Adrenal gland (tissue), 12 donors: ENCODE measurements around the gene MCF2L. TPM values are rescaled to one million over a fixed set of nuclear protein-coding genes. Genes with fewer than 3 reads are reported as not detected.

ENCODE experiments used
- DNase-seq, 7 donors: peaks; one replicate each; pipeline ENCODE4 v3.0.0-alpha.2; 2019 to 2020
- H3K27ac ChIP-seq, 5 donors: fragments of 200-600 bp; sonication (generic) in 4 of 5; 1 replicate in 3 of 5; 2 replicates in 2 of 5; pipeline versions ENCODE4 v1.5.1 to v1.8.0; 2016 to 2020; ENCODE audit warnings: mild to moderate bottlenecking in 1 of 5
- H3K27me3 ChIP-seq: fragments of 200-600 bp; 2 replicates; pipeline ENCODE4 v1.8.0; 2021
- H3K36me3 ChIP-seq, 2 donors: fragments of 200-600 bp; replicated peaks in 1 of 2; 1 replicate in 1 of 2; 2 replicates in 1 of 2; pipeline versions ENCODE4 v1.5.1 to v1.8.0; 2018 to 2022
- H3K4me1 ChIP-seq, 2 donors: fragments of 200-600 bp; replicated peaks in 1 of 2; 1 replicate in 1 of 2; 2 replicates in 1 of 2; pipeline versions ENCODE4 v1.5.1 to v1.8.0; 2018 to 2021
- H3K4me3 ChIP-seq, 4 donors: fragments of 200-600 bp; sonication (generic) in 3 of 4; one replicate each; pipeline ENCODE4 v1.5.1; 2016 to 2018
- H3K9me3 ChIP-seq, 3 donors: fragments of 200-600 bp; sonication (generic) in 1 of 3; replicated peaks in 1 of 3; 1 replicate in 2 of 3; 2 replicates in 1 of 3; pipeline versions ENCODE4 v1.5.1 to v1.8.0; 2016 to 2021
- POLR2A ChIP-seq, 2 donors: fragments of 450-650 bp; IDR thresholded peaks; one replicate each; pipeline ENCODE4 v1.6.1; 2017; ENCODE audit warnings: antibody characterized with exemption in 2 of 2, mild to moderate bottlenecking in 2 of 2, moderate library complexity in 1 of 2
- WGBS, 4 donors: extraction: QIAGEN DNeasy Blood & Tissue Kit in 2 of 4; methylation state at CpG; one replicate each; pipeline versions ENCODE4 v1.1.5 to v1.1.7; 2013 to 2017; 5-methylcytosine and 5-hydroxymethylcytosine counted together
- intact Hi-C, 2 donors: fragments of 100-400 bp; cut with DNase I; formaldehyde crosslinking; loops; one replicate each; pipeline versions ENCODE4 v1.14.1 to v1.15.0; 2022 to 2023
- polyA plus RNA-seq, 3 donors: library from polyadenylated mRNA; stranded (reverse); fragments of 200-250 nt in 2 of 3; fragments of 350-450 nt in 1 of 3; fragmentation: Illumina TruSeq in 1 of 3; extraction: RNeasy Lipid Tissue Mini Kit (QIAGEN cat#74804) in 1 of 3; gene quantifications; one replicate each; pipeline ENCODE4 v1.2.3, GENCODE V29; 2013 to 2014
- total RNA-seq, 9 donors: library from RNA; depleted of rRNA in 4 of 9; stranded (reverse); fragments of >200 nt in 4 of 9; fragments of 120-200 nt in 1 of 9; fragmentation: NEBNext Ultra II Directional in 1 of 9; extraction: Animal tissue kit (Norgen Biotek cat#: 25700) in 1 of 9; gene quantifications; one replicate each; pipeline versions ENCODE4 v1.1.0 to v1.2.4, GENCODE V29; 2013 to 2023
- TF ChIP-seq, protein P1 (sequence below), 6 experiments: fragments of 450-650 bp in 4 of 6; fragments of 200-600 bp in 2 of 6; sonication (generic) in 1 of 6; IDR thresholded peaks; 1 replicate in 5 of 6; 2 replicates in 1 of 6; pipeline versions ENCODE4 v1.5.1 to v1.8.0; 2016 to 2021; ENCODE audit warnings: antibody characterized with exemption in 6 of 6, mild to moderate bottlenecking in 2 of 6, moderate library complexity in 1 of 6
- donor health status: healthy with polysubstance abuse.
- donor health status: Bipolar disorder and iron deficiency.
- donor health status: DM: yes; HTN: yes; CAD: no.
- donor health status: DM: no; HTN: no; CAD: no.
- donor health status: DM: no; HTN: no; CAD: no.
- donor health status: DM: yes; HTN: yes; CAD: no.

The MCF2L gene
- total and polyA plus RNA-seq, 12 donors, result 7.6 to 49.0 (median 15.3) TPM

DNA sequence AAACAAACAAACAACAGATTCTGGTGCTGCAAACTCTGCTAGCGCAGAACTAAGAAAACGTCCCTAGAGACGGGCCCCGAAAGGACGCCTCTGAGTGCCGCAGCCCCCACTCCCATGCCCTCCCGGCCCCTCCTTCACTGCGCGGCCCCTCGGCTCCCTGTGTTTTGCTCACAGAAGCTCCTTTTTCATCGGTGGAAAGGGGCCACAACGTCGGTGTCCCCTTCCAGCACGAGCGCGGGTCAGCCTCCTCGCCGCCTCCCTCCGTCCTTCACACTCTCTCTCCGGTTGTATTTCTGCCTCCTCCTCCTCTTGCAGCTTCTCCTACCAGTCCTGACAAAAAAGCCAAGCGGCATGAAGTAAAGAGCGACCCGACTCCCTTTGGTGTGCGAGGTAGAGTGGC, 121.8 kb downstream of the MCF2L start:
- Histone ChIP-seq H3K27ac (no peak overlapping the region), H3K4me1 (no peaks in the 10 kb centered on the region), H3K36me3 (no peaks in the 10 kb centered on the region), H3K27me3 (no peaks in the 10 kb centered on the region), H3K4me3 (no peak overlapping the region), H3K9me3 (no peaks in the 10 kb centered on the region)
- no peak for DNase-seq
- TF ChIP-seq POLR2A (IDR thresholded peaks at IDR 0.05), result no peak
- TF ChIP-seq, protein P1, sequence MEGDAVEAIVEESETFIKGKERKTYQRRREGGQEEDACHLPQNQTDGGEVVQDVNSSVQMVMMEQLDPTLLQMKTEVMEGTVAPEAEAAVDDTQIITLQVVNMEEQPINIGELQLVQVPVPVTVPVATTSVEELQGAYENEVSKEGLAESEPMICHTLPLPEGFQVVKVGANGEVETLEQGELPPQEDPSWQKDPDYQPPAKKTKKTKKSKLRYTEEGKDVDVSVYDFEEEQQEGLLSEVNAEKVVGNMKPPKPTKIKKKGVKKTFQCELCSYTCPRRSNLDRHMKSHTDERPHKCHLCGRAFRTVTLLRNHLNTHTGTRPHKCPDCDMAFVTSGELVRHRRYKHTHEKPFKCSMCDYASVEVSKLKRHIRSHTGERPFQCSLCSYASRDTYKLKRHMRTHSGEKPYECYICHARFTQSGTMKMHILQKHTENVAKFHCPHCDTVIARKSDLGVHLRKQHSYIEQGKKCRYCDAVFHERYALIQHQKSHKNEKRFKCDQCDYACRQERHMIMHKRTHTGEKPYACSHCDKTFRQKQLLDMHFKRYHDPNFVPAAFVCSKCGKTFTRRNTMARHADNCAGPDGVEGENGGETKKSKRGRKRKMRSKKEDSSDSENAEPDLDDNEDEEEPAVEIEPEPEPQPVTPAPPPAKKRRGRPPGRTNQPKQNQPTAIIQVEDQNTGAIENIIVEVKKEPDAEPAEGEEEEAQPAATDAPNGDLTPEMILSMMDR (IDR thresholded peaks at IDR 0.05), result no peak
- intact Hi-C loops, result no loop called here
- 87 to 90% (median 89%) methylated on average over 24 of the region's 24 CpGs for WGBS, 4 donors

DNA sequence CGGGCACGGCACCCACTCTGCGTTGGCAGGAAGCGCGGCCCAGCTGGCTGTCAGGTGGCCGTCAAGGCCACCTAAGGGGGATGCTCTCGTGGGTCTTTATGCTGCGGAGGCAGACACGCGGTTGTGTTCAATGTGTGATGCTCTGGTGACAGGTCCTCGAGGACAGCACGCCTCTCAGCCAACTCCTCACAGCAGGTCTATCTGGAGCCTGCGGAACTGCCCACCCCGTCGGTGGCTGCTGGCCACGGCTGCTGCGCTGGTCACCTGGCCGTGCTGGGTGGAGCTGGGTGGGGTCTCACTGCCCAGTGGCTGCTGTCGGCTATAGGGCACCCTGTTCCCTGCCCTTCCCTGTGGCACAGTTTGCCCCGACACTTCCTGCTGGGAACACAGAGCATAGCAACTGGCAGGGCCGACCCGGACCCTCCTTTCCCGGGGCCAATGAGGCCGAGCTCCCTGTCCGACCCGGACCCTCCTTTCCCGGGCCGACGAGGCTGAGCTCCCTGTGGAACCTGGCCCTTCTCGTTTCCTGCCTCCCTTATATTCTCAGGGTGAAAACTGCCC, 122.3 kb downstream of the MCF2L start:
- Histone ChIP-seq H3K4me3 (no peak overlapping the region), H3K36me3 (no peaks in the 10 kb centered on the region), H3K27me3 (no peaks in the 10 kb centered on the region), H3K27ac (no peak overlapping the region), H3K9me3 (no peaks in the 10 kb centered on the region), H3K4me1 (no peaks in the 10 kb centered on the region)
- intact Hi-C loops, result no loop called here
- DNase-seq, result no peak
- TF ChIP-seq, protein P1 (IDR thresholded peaks at IDR 0.05), result no peak
- no peak for TF ChIP-seq POLR2A (IDR thresholded peaks at IDR 0.05)
- 84 to 87% (median 85%) methylated on average over 21 to 30 of the region's 30 CpGs for WGBS, 4 donors

DNA sequence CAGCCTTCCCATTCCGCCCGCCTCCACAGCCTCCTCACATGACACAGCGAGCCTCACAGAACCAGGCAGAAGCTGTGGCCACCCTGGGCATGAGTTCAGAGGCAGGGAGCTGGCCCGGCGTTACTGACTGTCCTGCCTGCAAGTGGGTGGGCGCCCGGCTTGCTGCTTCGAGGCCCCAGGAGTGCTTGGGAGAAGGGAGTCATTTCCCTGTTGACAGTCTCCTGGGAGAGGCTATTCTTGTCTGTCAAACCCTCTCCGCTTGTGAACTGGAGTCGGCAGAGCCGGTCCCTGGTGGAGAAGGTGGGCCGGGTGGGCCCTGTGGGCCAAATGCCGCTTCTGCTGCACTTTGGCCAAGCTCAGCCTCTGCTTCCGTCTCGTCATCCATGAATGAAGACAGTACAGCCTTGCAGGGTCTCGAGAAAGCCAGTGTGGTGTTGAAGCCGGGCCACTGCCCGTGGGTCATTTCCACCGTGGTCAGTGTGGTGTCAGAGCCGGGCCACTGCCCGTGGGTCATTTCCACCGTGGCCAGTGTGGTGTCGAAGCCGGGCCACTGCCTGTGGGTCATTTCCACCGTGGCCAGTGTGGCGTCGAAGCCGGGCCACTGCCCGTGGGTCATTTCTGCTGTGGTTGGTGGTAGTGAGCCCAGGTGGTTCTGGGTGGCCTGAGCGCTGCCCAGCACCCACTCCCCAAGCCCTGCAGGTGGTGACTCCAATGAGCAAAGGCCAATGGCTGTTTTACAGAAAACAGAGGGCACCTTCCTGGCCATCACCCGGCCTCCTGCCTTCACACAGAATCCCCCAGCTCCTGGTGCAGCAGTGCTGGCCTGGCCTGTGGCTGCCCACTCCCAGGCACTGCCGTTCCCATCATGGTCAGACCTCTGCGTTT, 123.1 kb downstream of the MCF2L start:
- Histone ChIP-seq H3K27me3 (no peaks in the 10 kb centered on the region), H3K27ac (no peak overlapping the region), H3K4me3 (no peak overlapping the region), H3K4me1 (no peaks in the 10 kb centered on the region), H3K9me3 (no peaks in the 10 kb centered on the region), H3K36me3 (no peaks in the 10 kb centered on the region)
- intact Hi-C loops, result no loop called here
- WGBS, 4 donors, result 83 to 89% (median 85%) methylated on average over 12 to 33 of the region's 33 CpGs
- no peak for DNase-seq
- TF ChIP-seq, protein P1 (IDR thresholded peaks at IDR 0.05), result no peak

DNA sequence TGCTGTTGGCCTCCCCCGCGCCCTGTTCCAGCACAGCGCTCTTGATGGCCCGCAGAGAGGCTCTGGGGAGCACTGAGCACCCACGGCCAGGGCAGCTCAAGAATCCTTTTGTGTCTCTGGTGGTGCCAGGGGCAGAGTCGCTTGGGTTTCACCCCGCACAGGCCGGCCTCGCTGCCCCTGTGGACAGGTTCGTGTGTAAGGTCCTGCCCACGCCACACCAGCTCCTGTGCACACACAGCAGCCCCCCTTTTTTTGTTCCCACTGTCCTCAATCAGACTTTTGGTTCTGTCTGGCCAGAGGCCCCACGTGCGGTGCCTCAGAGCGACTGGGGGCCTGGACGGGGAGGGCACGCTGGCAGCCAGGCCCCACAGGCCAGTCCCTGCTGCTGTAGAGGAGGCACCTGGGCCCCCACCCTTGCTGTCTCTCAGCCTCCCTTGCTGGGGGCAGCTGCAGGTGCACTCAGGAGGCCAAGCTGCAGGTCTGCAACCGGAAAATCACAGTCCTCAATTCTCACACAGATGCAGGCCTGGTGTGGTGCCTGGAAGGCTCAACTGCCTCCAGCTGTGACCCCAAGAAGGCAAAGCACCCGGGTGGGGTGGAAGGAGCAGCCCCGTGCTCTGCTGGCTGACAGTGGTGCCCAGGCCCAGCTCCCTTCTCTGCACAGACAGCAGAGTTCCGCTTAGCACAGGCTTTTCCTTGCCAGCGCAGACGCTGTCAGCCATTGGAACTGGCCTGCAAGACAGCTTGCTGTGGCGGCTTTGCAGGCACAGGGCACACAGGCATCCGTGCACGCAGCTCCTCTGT, 124.0 kb downstream of the MCF2L start:
- no peak for DNase-seq
- H3K4me1 ChIP-seq, result no peaks in the 10 kb centered on the region
- H3K4me3 ChIP-seq, result no peak overlapping the region
- H3K27ac ChIP-seq, result no peak overlapping the region
- intact Hi-C loops, result no loop called here
- H3K9me3 ChIP-seq, result no peaks in the 10 kb centered on the region
- 80 to 88% (median 86%) methylated on average over 18 to 25 of the region's 25 CpGs for WGBS, 4 donors
- TF ChIP-seq POLR2A (IDR thresholded peaks at IDR 0.05), result no peak
- TF ChIP-seq, protein P1 (IDR thresholded peaks at IDR 0.05), result no peak
- no peaks in the 10 kb centered on the region for H3K27me3 ChIP-seq
- H3K36me3 ChIP-seq, result no peaks in the 10 kb centered on the region
